Coronary artery (tissue), 2 donors: Measurements from ENCODE around the gene GPRIN1.
A peak's percentile ranks its signal among the peaks of the same experiment; 100 is the strongest.

ENCODE experiments used
- DNase-seq: peaks from one replicate; pipeline ENCODE4 v3.0.0-alpha.2; 2017; ENCODE audit warnings: low spot score
- H3K27ac ChIP-seq, 2 donors: fragments of 200-600 bp; sonication (generic); one replicate each; pipeline ENCODE4 v1.5.1; 2016 to 2019
- H3K4me3 ChIP-seq: fragments of 200-600 bp; sonication (generic); 2 replicates; pipeline ENCODE4 v1.5.1; 2016; ENCODE audit warnings: mild to moderate bottlenecking, moderate library complexity
- TF ChIP-seq, protein P1 (sequence below): fragments of 200-600 bp; sonication (generic); IDR thresholded peaks from one replicate; pipeline ENCODE4 v1.5.1; 2019; ENCODE audit warnings: antibody characterized with exemption

The GPRIN1 gene

GRCh38 chr5:176633598-176633997 is 23.6 kb upstream of the GPRIN1 start:
- TF ChIP-seq, protein P1, sequence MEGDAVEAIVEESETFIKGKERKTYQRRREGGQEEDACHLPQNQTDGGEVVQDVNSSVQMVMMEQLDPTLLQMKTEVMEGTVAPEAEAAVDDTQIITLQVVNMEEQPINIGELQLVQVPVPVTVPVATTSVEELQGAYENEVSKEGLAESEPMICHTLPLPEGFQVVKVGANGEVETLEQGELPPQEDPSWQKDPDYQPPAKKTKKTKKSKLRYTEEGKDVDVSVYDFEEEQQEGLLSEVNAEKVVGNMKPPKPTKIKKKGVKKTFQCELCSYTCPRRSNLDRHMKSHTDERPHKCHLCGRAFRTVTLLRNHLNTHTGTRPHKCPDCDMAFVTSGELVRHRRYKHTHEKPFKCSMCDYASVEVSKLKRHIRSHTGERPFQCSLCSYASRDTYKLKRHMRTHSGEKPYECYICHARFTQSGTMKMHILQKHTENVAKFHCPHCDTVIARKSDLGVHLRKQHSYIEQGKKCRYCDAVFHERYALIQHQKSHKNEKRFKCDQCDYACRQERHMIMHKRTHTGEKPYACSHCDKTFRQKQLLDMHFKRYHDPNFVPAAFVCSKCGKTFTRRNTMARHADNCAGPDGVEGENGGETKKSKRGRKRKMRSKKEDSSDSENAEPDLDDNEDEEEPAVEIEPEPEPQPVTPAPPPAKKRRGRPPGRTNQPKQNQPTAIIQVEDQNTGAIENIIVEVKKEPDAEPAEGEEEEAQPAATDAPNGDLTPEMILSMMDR = no peak

GRCh38 chr5:176632745-176633144 is 22.8 kb upstream of the GPRIN1 start:
- no peak overlapping the region for H3K27ac ChIP-seq
- no peak for DNase-seq
- TF ChIP-seq, protein P1 = no peak
- no peak overlapping the region for H3K4me3 ChIP-seq

More at GRCh38 chr5:176633598-176633997, 23.6 kb upstream of the GPRIN1 start:
- DNase-seq = no peak
- no peak overlapping the region for H3K27ac ChIP-seq
- no peak overlapping the region for H3K4me3 ChIP-seq

GRCh38 chr5:176631383-176632200 is 21.6 kb upstream of the GPRIN1 start:
- no peak overlapping the region for H3K4me3 ChIP-seq
- no peak overlapping the region for H3K27ac ChIP-seq
- no peak for DNase-seq
- TF ChIP-seq, protein P1 = no peak

DNA sequence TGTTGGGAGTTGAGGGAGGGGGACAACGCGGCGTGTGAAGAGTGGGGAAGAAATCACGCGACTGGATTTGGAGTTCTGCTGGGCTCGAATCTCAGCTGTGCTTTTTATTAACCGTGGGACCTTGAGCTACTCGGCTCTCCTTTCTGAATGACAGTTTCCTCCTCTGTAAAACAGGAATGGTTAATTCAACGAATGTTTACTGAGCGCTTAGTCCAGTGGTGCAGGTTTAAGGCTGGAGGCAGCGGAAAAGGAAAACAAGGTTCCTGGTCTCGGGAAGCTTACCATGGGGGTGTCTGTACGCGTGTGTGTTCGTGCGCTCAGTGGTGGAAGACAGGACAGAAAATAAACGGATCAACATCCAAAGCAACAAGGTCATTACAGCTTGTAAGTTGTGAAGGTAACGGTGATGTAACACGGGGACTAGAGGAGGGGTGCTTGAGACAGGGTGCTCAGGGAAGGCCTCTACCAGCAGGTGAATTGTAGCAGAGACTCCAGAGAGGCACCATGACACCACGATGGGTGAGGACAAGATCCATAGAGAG is 20.8 kb upstream of the GPRIN1 start:
- DNase-seq = no peak
- Histone ChIP-seq H3K27ac (no peak overlapping the region), H3K4me3 (peak overlapping the region; percentile 63)
- TF ChIP-seq, protein P1 = no peak

DNA sequence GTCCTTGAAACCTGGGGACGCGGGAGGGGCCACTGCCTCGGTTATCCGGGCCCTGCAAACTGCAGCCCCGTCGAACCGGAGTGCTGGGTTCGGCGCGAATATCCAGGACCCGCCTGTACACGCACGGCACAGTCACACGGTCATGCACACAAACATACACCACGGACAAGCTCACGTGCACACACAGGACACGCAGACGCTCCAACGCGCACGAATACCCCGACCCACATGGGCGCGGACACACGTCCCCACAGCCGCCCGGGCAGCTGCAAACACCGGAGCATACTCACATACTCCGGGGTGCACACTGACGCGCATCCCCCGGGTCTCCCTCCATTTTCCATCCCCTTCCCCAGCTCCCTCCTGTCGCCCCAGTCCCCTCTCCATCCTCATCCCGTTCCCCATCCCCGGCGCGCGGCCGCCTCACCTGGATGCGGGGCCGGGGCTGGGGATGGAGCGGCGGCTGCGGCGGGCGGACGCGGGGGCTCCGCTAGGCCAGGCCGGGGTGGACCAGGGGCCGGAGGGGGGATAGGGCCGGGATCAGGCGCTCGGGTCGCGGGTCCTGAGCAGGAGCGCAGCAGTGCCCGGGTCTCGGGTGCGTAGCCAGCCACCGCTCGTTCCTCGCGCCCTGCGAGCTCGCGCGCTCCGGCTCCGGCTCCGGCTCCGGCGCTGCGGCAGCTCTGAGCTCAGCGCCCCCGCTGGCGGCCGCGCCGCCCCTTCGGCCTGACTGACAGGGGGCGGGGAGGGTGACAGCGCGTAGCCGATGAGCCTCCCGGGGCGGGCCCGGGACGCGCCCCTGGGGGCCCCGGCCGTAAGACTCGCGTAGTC is 20.1 kb upstream of the GPRIN1 start, which contains the start of the genes EIF4E1B and SNCB:
Gene EIF4E1B, plus strand, starts transcription at position 823 of the 828 bp plus-strand sequence. CDS start 12,113 bp downstream, outside the sequence.
Gene SNCB, minus strand, starts transcription at position 682 of the 828 bp plus-strand sequence. CDS start 880 bp downstream, outside the sequence.
- H3K27ac ChIP-seq = no peak within 1 kb of the TSS
- no peak for DNase-seq
- TF ChIP-seq, protein P1 = no peak
- H3K4me3 ChIP-seq = peak within 1 kb of the TSS; percentile 63

- no peak for DNase-seq
- Histone ChIP-seq H3K4me3 (peak overlapping the region; percentile 63), H3K27ac (no peak overlapping the region)
- TF ChIP-seq, protein P1 = no peak
Measured at GRCh38 chr5:176629317-176629852, 19.4 kb upstream of the GPRIN1 start.
